Esophagus mucosa (tissue), 1 donor: Measurements from ENCODE around the gene TAC4. TPM values are rescaled to one million over a fixed set of nuclear protein-coding genes. Genes with fewer than 3 reads are reported as not detected.
A peak's percentile ranks its signal among the peaks of the same experiment; 100 is the strongest.

Source experiments
- ATAC-seq: fragments of 200-7000 bp; cut with Tn5 transposase; one replicate; pipeline ENCODE4 v1.9.1; 2020
- total RNA-seq: library from RNA; stranded (reverse); gene quantifications from one replicate; pipeline ENCODE4 v1.2.4, GENCODE V29; 2023
- donor health status: DM: yes; HTN: yes; CAD: no.

TAC4 gene
- total RNA-seq, 1 donor from 2014 or later = not detected

DNA sequence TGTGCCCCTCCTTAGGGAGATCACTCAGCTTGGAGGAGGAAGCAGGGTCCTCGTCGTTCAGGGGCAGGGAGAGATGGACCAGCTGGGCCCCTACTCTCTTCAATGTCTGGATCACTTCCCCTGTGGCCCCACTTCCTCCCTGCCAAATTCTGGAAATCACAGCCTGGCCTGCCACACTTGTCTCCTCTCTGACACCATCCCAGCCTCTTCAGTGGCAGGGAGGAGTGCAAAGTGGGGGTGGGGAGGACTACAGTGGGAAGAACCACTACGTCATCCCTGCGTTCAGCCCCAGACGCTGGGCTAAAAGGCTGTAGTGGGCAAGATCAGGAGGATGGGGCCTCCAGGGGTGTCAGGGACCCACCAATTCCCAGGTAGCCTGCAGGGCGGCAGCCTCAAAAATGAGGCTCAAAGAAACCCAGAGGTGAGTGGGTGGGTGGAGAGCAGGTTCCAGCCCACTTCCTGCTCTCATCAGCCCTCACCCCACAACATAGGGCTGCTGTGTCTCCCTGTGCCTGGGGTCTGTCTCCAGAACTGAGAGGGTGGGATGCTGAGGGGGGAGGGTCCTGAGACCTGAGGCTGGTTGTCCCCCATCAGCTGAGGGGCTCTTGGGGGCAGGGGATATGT, 25.0 kb upstream of the TAC4 start:
- ATAC-seq = no peak

DNA sequence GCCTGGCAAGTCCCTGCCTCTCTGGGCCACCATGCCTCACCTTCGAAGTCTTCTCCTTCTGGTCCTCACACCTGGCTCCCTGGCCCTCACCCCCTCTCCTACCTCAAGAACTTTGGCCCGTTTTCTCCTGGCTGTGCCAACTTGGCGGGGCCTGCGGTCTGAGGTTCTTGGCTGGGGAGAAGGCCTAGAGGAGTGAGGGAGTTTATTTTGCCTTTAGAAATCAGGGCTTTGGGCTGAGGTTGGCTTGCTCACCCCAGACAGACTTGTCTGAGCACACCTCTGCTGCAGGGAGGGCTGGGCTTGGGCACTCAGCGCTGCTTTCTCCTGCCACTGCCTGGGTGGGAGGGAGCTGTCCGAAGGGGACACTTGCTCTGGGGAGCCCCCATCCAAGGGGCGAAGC, 23.3 kb upstream of the TAC4 start:
- ATAC-seq = peak; percentile 44

DNA sequence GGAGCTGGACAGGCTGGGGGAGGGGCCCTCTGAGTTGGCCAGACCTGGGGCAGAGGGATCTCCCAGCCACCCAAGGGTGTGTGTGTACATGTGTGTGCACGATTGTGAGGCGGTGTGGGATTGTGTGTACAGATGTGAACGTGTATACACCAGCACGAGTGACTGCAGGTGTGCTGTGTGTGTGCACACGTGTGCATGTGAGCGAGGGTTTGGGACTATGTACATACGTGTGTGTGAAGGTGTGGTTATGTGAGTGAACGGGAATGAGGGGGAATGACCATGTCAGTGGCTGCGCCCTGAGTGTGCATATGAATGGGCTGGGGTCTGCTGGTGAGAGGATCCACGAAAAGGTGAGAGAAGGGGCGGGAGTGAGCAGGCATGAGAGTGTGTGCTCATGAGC, 22.4 kb upstream of the TAC4 start:
- no peak for ATAC-seq

DNA sequence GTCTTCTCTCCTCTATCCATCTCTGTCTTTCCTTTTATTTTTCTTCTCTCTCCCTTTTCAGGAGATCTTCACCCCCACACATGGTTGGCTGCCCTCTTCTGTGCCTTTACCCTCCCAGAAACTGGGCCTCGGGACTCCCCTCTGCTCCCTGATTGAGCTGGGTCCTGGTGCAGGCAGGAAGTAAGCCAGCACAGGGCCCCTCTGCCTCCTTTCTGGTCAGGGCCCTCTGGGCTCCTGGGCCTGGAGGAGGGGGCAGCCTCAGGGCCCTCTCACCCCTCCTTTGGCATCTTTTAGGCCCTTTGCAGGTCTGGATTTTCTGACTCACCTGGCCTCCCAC, 21.1 kb upstream of the TAC4 start:
- no peak for ATAC-seq

DNA sequence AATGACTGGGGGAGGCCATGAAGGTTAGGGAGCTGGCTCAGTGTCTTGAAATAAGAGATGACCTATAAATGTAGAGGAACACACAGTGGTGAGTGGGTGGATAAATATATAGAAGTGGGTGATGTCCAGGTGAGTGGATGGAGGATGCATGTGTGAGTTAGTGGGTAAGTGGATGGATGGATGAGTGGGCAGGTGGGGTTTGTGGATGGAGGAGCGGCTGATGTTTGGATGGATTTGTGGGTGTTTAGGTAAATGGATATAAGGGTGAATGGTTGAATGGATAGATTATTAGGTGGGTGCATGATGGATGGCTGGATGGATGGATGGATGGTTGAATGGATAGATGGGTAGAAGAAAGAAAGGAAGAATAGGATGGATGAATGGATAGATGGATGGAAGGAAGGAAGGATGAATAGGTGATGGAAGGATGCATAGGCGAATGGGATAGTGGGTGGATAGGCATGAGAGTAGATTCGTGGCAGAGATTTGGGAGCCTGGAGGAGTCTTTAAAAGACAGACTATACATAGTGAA, 19.1 kb upstream of the TAC4 start:
- no peak for ATAC-seq

DNA sequence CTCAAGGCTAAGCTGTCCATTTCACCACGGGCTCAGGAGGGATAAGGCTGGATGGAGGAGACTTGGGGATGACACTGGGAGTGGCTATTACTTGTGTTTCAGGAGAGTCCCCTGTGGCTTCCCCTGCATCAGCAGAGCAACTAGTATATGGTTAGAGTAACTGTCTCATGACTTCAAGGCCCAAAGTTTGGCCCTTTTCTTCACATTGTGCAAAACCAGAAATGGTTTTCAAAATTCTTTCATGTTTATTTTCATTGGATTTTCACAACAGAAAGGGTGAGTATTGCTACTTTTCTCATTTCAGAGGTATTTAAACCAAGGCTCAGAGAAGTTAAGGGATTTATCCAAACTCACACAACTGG, 18.1 kb upstream of the TAC4 start:
- ATAC-seq = no peak

DNA sequence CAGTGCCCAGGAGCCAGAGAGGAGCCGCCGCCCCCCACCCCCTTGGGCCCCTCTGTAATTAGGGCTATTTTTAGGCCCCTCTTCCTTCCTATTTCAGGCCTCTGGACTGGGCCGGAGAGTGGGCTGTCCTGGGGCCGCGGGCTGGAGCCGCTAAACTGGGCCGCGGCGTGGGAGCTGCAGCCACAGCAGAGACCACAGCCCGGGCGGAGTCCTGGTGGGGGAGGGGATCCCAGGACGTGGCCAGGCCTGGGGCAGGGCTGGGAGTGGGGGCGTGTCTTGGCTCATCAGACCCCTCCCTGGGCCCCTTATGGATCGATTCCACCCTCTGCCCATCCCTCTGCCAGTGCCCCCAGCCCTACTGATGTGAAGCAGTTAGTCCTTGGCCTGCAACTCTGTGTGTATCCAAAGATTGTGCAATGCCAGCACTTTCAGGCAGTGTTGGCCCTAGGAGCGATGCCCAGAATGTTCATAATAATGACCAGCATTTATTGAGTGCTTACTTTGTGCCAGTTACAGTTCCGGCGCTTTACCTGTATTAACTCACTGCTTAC, 15.0 kb upstream of the TAC4 start:
- no peak for ATAC-seq

DNA sequence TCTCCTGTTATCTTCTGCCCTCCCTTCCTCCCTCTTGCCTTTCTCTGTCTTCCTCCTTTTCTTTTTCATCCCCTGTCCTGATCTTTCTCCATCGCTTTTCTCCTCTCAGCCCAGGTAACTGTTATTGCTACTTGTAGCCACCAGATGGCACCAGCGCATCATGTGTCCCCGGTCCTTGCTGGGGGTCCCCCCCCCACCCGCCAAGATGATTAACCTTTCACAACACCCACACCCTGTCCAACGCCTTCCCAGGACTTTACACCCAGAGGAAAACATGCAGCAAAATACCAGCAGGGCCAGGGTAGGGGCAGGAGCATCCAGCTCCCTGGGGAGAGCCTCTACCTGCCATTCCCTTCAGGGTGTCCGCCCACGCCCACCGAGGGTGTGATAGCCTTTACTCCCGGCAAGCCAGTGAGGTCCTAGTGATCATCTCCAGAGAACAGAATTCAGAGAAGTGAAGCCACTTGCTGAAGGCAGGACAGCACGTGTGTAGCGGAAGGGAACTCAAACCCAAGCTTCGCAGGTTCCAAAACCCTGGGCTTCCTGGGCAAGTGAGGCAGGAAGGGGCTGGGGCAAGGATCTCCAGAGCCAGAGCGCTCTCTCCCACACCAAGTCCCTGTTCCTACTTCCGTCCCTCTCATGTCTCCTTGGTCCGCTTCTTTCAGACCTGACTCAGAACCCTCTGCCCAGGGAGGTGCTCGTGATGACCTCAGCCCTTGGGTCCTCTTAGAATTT, 13.4 kb upstream of the TAC4 start:
- peak; percentile 41 for ATAC-seq

DNA sequence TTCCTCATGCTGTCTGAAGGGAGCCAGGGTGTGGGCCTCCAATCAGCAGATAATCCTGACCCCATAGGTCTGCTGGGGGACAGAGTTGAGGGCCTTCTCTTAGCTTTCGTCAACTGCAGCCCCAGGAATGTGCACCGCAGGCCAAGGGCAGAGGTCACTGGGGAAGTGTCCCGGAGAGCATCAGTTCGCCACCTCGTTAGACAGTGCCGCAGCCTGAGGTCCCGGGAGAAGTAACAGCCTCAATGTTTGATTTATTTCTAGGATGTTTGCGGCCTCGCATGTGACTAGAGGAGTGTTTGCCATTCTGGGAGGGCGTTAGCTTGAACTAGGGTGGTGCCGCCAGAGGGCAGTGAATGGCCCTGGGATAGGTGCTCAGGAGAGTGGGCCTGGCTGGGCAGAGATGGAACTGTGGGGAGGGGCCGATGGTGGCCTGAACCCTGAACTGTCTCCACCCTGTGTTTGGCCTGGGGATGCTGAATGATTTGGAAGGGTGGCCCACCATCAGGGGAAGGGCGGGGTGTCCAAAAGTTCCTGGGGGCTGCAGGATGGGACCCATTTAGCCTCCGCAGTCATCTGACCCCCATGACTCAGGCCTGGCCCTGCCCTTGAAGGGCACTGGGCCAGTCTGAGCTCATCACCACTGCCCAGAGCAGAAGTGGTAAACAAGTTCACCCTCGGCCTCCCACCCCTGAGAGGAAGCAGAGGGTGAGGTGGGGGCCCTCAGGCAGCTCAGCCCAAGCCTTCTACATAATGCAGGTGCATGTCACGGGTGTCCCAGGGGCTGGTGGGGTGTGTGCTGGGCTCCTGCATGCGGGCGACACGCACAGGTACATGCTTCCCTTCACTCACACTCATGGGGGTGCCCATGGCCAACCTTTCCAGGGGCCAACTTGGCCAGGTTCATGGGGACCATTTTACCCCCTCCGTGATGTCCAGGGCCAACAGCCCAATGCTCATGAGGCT, 12.4 kb upstream of the TAC4 start:
- peak; percentile 15 for ATAC-seq

DNA sequence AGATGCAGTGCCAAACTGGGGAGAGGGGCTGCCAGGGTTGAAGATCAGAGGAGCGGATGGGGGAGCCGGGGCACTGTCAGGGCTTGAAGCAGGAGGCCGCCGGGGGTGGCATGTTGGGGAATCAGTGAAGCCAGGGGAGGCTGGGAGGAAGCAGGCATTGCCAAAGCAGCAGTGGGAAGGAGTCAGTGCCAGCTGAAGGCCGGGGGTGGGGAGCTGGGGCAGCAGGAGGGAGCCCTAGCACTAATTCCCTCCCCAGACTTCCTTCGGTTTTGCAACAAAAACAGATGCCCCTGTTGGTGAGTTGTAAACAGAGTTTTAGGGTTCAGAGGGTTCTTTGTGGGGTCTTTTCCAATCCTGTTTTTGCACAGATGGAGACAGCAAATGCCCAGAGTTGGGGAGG, 10.9 kb upstream of the TAC4 start:
- ATAC-seq = no peak

DNA sequence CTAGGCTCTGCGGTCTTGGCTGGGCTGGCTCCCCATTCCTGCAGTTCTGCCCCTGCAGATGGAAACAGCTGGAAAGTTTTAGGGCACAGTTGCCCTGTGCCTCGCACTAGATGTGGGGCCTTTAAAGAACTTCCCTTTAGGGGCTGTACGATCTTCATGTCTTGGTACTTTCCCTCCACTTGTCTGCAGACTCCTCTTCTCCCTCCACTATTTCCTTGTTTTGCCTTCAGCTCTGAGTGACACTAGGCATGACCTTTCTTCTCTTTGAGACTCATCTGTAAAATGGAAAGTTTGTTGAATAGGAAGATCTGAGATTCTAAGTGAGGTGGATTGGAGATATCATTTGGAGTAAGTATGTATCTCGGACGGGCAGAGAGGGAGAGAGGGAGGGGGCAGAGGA, 6.3 kb upstream of the TAC4 start:
- no peak for ATAC-seq

DNA sequence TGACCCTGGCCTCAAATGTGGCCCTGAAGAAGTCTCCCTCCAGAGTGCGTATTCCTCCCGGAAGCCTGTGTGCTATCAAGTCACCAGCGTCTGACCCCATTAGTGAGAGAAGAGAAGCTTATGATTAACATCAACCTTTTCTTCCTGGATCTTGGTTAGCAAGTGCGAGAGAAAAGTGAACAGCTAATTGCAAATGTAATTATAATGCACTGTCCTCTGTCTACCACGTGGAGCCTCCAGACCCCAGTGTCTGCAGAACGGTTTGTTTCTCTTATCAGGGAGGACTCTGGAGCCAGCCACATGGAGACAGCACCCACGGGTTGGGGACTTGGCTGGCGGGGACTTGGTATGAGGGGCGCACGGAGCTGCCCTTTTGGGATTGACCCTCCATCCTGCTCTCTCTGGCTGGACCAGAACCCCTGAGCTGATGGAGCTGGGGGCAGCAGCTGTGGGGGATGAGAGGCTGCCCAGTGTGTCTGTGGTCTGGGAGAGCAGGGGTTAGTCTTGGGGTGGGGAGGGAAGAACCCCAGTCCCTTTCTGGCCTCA, 5.7 kb upstream of the TAC4 start:
- no peak for ATAC-seq

DNA sequence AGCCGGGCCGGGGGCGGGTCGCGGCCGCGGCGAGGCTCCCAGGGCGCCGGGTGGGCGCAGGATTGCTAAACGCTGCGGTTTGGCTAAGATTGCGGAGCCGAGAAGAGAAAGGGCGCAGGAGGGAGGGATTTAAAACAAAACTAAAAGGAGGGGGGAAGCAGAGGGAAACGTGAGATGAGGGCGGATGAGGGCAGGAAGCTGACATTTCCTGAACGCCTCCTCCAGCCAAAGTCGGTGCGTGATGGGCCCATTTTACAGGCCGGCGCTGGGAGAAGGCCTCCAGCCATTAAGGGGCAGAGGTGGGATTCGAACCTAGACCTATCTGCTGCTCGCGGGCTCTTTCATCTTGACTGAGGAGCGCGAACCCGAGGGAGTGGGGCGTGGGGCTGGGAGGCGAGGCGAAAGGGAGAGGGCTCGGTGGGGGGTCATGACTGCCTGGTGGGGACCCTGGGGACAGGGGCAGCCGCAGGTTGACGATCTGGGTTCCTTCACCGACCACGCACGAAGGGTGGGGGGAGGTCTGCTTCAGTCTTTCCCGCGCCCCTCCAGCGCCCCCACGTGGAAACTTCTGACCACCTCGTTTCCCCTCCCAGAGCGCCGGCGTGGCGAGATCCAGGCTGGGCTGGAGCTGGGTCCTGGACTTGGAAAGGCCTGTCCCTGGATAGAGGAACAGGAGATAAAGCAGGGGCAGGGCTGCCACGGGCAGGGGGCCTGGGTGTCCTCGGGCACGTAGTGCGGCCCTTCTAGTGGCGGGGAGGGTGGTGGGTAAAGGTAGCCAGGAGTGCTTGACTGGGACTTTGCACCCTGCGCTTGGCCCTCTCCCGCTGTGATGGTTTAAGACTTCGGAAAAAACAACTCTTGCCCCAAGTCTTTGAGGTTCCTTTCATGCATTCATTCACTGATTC, 3.8 kb upstream of the TAC4 start:
- ATAC-seq = peak; percentile 46

DNA sequence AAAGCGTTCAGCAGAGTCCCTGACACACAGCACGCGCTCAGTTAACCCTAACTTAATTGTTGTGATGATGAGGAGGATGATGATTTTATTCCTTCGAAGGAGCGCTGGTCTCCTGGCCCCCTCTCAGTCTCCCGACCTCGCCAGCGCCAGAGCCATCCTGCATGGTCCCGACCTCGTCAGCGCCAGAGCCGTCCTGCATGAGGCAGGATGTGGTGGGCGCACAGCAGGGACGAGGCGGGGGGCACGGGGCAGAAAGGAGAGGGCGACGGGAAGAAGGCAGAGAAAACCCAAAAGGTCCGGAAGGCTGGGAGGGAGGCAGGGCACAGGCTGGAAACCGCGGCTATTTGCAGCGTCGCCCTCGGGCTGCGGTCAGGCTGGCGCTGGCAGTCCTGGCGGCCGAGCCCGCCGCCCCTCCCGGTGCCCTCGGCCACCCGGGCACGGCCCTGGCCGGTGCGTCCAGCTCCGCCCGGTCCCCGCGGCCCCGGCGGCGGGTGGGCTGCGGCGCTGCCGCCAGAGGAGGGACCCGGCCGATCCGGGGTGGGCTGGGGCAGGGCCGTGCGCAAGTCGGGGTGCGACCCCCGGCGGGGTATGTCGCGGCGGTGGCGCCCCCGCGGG, 3.0 kb upstream of the TAC4 start:
- ATAC-seq = peak; percentile 17

DNA sequence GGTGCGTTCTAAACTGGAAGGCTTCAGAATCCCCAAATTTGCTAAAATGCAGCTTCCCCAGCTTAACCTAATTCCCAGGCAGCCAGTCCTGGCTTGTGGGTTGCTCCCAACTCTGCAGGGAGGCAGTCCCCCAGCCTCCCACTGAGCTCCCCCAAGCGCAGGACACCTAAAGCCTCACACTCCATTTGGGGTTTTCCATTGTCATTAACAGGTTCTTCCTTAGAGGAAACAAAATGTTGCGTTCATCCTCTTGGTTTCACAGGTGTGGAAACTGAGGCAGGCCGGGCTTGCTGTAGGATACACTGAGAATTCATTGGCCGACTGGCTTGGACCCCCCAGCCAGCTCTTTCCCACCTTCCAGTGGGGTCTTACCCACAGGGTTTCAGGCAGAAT, 2.3 kb upstream of the TAC4 start:
- ATAC-seq = no peak

DNA sequence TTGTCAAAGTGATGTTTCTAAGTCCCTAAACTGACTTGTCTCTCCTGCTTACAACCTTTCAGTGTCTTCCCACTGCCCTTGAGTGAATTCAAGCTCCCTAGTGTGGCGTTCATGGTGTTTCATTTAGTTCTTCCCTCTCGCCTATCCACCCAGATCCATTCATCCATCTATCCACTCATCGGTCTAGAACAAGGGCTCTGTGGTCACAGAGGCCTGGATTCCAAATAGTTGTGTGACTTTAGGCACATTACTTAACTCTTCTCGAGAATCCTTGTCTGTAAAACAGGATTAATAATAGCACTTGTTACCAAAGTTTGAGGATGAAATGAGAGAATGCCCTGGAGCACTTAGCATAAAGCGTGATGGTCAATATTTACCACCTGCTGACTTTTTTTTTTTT, 870 bp upstream of the TAC4 start:
- ATAC-seq = no peak

DNA sequence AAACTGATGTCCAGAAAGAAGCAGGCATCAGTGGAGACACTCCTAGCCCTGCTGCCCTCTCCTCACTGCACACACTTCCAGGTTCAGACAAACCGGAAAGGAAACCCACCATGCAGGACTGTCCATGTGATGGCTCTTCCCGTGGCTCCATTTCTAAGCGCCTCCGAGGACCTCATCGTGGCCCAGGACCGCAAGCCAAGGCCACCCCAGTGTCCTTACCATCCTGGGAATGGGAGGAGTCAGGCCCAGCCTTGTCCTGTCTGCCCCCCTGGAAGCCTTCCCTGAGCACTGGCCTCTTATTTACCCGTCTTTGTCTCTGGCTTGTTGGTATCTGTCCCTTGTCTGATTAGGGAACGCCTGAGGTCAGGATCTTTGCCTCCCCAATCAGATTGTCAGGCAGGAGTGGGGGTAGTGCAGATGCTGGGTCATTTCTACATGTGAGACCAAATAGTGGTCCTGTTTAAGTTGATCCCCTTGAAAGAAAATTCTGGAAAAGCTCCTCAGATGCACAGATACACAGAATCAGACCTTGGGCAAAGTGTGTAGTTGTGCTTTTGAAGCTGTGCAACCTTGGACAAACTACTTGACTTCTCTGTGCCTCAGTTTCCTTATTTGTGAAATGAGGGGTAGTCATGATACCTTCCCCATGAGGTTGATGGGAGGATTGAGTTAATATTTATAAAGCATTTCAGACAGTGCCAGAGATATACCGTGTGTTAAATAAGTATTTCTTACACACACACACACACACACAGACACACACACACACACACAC, 744 bp downstream of the TAC4 start:
- ATAC-seq = no peak

DNA sequence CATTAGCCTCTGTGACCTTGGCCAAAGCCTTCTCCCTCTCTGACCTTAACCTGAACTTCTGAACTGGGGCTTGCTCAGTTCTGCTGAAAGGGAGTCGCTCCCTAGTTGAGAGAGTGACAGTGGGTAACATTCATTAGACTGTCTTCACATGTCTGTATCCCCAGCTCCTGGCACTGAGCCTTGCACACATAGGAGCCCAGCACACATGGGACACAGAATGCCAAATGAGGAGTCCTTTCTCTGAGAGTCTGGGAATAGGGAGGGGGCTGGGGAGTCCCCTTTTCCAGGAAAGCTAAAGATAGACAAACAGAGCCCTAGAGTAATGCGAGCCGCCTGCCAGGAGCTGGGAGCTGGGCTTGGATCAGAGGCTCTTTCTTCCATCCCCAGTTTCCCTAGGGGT, 2.5 kb downstream of the TAC4 start:
- no peak for ATAC-seq

DNA sequence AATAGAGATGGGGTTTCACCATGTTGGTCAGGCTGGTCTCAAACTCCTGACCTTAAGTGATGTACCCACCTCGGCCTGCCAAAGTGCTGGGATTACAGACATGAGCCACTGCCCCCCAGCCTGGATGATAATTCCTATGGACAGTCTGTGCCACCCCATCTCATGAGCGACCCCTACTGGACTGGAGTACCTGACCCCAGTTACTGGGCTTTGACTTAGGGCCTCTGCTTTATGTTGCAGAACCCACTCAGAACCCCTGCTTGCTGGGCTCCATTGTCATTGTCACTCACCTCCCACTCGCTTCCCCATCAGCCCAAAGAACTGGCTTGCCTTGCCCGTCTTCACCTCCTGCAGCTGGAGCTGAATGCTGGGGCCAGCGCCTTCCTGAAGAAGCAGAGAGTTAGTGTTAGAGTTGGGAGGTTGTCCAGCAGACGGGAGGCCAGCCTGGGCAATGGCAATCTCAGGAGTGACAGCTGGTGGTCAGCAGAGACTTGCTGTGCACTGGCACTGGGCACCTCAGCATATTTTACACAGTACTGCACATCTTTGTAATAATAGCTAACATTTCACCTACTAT, 4.0 kb downstream of the TAC4 start:
- no peak for ATAC-seq

DNA sequence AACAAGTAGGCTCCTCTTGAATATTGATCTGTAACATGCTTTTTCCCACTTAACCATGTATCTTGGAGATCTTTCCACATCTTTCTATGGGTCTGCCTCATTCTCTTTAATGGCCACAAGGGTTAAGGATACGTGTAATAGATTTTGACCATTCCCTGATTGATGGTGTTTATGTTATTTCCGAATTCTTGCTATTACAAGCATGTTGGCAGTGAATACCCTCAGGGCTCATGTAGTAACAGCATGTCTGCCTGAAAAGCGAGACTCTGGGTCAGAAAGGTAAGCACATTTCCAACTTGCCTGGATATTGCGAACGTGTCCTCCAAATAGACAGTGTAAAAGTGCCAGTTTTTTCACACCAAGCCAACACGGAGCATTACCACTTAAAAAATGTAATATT, 5.0 kb downstream of the TAC4 start:
- ATAC-seq = no peak
